GM18951 (cell line): ENCODE measurements around the gene SERINC2.

Experiments
- POLR2A ChIP-seq: IDR thresholded peaks from 4 replicates; pipeline ENCODE4 v1.6.1; 2011; ENCODE audit warnings: mild to moderate bottlenecking; ENCODE audit not compliant: insufficient read length, insufficient read depth; ENCODE audit errors: extremely low read depth
- in situ Hi-C: fragments of 300-500 bp; cut with MboI; formaldehyde crosslinking; loops from one replicate; pipeline ENCODE4 v1.12.0; 2022; ENCODE audit warnings: low sequenced_read_pairs, mixed read lengths, inconsistent platforms; ENCODE audit not compliant: unreplicated experiment

Gene SERINC2

DNA sequence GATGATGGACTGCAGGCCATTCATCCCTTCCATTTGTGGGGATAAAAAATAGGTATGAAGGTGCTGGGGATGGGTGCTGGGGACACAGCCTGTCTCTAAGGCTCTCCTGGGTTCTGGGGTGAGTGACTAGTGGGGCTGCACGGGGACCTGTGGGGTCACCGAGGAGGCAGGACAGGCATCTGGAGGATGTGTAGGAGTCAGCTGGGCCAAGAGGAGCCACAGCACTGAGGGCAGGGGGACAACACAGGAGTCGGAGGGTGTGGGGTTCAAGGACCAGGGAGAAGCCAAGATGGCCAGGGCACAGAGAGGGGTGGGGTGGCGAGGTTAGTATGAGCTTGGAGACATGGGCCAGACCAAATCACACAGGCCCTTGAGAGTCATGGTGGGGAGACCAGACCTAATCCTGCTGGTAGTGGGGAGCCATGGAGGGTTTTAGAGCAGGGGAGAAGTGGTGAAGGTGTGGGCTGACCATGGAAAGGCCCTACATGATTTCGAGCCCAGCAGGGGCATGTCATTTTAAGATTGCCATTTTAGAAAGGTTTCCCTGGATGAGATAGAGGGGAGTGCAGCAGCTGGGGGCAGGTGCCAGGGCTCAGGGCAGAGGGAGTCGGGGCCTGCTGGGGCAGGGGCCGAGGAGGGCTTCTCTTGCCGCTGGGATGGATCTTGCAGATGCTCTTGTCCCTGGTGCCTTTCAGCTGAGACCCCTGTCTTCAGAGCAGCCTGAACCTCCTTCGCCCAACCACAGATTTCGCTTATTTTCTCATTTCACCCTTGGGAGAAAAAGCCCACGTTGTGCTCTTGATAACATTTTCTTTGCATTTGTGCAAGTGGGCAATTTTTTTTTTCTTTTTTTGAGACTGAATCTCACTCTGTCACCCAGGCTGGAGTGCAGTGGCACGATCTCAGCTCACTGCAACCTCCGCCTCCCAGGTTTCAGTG is 22.7 kb downstream of the SERINC2 start:
- no peak for TF ChIP-seq POLR2A
- in situ Hi-C loops = no loop called here

DNA sequence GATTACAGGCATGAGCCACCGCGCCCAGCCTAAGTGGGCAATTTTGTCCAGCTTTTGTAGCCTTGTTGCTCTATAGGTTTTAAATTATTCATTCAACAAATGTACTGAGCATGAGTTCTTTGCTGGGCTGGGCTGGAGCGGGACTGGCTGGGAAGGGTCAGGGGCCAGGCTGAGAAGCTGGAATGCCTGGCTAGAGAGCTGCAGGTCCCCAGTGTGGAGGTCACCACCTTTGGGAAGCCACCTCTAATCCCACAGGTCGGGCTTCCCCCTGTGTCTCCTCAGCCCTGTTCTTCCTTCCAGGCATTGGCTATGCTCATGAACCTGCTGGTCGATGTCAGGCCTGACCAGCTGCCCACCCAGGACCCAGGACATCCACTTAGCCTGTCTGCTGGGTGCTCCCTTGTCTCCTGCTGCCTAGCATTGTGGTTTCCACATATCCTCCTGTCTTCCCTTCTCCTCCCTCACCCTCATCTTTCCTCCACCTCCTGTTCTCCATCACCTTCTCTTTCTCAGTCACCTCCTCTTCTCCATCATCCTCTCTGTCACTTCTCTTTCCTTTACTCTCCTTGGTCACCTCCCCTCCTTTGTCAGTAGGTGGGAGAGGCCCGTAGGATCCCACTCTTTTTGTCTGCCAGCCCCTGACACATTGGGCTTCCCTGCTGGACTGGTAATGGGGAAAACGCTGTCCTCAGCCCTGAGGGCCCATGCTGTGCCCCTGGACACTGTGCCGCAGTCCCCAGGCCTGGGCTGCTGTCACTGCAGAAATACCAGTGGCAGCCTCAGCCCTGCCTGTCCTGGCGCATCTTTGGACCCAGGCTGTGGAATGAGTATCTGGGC is 23.8 kb downstream of the SERINC2 start:
- no peak for TF ChIP-seq POLR2A
- in situ Hi-C loops = no loop called here

DNA sequence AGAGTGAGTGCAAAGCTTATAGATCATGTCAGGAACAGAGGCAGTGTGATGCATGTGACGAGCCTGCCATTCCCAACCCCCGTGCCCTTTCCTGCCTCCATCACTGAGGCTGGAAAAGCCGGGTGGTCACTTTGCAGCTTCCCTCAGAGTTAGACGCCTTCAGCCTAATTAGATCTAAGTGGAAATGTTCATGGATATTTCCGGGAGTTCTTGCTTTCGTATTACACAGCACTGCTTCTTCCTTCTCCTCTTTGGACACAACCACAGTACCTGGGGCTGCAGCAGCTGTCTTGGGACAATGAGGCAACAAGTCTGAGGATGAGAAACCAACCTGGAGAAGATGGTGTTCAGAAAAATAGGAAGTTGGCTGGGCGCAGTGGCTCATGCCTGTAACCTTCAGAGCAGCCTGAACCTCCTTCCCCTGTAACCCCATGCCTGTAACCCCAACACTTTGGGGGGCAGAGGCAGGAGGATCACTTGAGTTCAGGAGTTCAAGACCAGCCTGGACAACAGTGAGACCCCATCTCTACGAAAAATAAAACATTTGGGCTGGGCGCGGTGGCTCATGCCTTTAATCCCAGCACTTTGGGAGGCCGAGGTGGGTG is 24.5 kb downstream of the SERINC2 start:
- in situ Hi-C loops = no loop called here
- TF ChIP-seq POLR2A = no peak

DNA sequence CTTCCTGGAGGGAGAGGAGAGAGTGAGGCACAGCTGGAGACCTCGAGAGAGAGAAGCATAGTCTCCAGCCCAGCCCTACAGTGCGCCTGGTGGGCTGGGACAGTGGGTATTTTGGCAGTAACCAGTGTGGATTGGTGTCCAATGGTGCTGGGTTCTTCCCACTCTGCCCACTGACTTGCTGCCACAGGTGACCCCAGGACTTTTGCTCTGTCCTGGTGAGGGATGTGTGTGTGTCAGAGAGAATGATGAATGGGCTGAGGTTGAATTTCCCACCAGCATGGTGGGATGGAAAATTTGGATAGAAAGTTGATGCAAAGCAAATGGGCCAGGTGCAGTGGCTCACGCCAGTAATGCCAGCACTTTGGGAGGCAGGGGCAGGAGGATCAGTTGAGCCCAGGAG is 26.3 kb downstream of the SERINC2 start:
- in situ Hi-C loops = no loop called here
- TF ChIP-seq POLR2A = no peak

DNA sequence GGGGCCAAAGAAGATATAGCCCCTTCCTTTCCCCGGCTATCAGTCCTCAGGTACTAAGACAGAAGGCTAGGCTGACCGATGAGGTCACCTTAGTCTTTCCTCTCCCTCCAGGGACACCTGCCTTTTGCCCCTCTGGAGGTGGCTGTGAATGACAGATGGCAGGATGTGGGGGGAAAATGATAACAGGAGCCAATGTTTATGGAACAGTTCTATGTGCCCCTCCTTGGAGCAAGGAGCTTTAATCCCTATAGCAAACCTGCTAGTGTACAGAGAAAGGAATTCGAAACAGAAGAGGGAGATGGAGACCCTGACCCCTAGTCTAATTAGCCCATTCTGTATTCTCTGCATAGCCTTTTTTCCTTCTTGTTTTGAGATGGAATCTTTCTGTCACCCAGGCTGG is 28.1 kb downstream of the SERINC2 start:
- no peak for TF ChIP-seq POLR2A
- in situ Hi-C loops = no loop called here

DNA sequence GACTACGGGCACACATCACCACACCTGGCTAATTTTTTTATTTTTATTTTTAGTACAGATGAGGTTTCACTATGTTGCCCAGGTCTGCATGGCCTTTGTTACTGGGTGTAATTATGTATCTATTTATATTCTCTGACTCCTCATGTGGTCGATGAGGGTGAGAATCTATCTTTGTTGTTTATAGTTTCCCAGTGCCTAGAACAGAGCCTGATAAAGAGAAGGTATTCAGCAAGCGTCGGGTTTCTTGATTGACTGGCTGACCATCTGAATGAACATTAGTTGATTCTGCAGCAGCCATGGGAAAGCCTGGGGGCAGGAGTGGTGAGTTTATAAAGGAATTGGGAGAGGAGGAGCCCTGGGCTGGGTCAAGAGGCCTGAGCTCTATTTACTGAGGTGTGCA is 28.5 kb downstream of the SERINC2 start:
- TF ChIP-seq POLR2A = no peak
- in situ Hi-C loops = no loop called here

DNA sequence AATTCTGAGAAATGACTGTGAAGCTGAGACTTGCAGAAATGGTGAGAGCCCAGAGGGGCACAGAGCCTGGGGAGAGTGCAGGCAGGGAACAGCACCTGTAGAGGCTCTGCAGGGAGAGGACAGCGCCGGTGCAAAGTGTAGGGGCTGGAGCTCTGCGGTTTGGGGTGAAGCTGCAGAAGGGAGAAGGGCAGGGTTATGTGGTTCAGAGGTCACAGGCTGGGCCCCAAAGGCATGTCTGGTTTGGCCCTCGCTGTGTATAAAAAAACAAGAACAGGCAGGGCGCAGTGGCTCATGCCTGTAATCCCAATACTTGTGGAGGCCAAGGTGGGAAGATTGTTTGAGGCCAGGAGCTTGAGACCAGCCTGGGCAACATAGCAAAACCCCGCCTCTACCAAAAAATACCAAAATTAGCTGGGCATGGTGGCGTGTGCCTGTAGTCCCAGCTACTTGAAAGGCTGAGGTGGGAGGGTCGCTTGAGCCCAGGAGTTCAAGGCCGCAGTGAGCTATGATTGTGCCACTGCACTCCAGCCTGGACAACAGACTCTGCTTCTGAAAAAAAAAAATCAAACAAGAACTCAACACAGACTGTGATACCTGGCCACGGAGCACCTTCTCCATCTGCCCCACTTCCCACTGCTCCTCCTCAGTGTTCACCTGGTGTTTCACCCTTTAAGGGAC is 29.1 kb downstream of the SERINC2 start:
- in situ Hi-C loops = no loop called here
- TF ChIP-seq POLR2A = no peak

DNA sequence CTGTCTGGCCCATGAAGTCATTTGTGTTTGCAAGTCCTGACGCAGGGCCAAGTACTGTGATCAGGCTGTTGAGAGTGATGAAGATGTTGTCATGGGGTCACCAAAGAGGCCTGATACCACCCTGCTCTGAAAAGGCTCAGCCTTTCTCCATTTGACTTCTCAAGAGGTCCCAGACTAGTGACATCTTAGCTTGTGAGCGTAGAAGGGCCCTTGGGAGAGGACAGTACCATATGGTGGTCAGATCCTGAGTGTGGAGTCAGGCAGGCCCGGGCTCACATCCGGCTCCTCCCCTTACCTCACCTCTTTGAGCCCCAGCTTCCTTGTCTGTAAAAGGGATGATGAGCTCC is 29.6 kb downstream of the SERINC2 start:
- in situ Hi-C loops = no loop called here
- TF ChIP-seq POLR2A = no peak

DNA sequence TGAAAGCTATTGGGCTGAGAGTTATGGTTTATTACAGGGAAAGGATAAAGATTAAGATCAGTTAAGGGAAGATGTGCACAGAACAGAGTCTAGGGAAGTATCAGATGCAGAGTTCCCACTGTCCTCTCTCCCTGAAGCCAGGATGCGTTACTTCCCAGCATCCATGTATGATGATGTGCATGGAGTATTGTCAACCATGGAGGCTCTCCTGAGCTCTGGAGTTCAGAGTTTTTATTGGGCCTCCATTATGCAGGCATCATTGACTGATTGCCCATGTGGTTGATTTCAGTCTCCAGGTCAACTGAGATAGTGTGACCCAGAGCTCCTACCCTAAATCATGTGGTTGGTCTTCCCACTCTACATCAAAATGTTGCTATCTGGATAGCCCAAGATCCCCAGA is 30.7 kb downstream of the SERINC2 start:
- TF ChIP-seq POLR2A = no peak
- in situ Hi-C loops = no loop called here

DNA sequence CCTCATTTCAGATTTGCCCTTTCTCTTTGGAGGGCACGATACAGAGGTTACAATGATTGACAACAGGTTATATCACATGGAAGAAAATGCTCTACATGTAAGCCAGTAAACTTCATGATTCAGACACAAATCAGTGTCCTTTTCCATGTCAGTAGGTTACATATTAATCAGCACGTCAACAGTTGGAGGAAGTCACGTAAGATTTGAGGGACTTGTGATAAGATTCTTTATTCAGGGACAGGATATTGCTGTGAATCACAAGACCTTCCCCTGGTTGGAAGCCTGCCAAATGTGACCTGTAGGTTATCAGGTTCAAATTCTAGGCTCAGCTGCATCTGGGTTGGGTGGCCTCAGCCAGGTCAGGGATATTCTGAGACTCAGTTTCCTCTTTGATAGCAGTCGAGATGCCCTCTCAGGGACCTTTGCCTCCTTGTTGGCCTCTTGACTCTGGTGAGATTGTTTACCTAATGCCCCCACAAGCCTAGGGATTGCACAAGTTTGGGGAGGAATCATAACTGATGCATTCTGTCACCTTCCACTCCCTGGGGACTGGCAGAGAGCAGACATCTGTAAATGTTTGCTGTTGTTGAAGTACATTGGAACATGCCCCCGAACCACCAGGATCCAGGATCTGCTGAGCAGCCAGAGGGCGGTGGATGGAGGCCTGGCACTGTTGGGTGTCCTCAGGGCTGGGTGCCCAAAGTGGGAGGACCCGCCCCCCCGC is 31.9 kb downstream of the SERINC2 start:
- TF ChIP-seq POLR2A = no peak
- in situ Hi-C loops = no loop called here

DNA sequence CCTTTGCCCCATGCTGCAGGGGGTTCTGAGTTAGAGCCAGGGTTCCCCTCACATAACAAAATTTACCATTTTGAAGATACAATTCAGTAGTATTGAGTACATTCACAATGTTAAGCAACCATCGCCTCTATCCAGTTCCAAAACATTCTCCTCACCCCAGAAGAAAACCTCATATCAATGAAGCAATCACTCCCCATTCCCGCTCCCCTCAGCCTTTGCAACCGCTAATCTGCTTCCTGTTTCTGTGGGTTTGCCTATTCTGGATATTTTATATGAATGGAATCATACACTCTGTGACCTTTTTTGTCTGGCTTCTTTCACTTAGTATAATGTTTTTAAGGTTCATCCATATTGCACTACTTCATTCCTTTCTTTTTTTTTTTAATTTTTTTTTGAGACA is 32.9 kb downstream of the SERINC2 start:
- TF ChIP-seq POLR2A = no peak
- in situ Hi-C loops = no loop called here

DNA sequence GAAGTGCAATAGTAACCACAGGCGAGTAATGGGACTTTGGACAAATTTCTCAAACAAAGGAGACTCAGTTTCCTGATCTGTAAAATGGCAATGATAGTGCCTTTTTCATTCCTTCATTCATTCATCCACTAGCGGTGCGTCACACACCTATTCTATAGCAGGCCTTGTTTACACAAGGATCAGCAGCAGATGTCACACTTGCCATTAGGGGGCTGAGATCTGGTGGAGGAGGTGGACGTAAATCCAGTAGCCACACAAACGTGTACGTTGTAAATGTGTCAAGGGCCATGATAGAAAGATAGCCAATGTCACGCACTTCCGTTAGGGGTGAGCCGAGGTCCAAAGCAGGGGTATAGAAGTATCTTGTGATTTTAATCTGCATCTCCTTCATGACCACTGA is 34.2 kb downstream of the SERINC2 start:
- in situ Hi-C loops = no loop called here
- no peak for TF ChIP-seq POLR2A
